NOMO-1 (cell line): Measurements from ENCODE around the gene WDR38.

Experiments used
- DNase-seq, 2 experiments: peaks; one replicate each; lab custom pipeline; 2025; ENCODE audit not compliant: unreplicated experiment in 2 of 2; lab: John Stamatoyannopoulos, UW

WDR38 gene

DNA sequence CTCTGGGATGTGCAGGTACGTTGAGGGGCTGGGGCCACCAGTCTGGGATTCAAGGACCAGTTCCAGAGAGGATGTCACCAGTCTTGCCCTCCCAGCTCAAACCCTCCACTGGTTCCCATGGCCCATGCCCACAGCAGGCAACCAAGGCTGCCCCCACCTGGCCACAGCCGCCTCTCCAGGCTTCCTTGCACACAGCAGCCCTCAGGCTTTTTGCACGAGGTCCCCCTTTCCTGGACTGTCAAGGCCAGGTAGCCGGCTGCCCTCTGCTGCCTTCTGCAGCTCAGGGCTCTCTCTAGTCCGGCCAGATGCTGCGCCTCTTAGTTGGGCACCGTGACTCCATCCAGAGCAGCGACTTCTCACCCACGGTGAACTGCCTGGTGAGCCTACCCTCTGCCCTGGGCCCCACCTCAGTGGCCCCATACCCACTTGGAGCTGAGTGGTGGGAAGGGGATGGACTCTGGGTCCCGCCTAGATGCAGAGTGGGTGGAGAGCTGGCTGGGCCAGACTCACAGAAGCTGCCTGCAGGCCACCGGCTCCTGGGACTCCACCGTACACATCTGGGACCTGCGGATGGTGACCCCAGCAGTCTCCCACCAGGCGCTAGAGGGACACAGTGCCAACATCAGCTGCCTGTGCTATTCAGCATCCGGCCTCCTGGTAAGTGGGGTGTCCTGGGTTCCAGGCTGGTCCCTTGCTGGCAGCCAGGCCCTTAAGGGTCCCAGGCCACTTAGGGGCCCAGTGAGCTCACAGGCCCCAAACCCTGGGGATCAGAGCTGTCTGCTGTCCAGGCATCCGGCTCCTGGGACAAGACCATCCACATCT lies 2.9 kb downstream of the WDR38 start:
- peak; percentile 19 to 31 for DNase-seq

DNA sequence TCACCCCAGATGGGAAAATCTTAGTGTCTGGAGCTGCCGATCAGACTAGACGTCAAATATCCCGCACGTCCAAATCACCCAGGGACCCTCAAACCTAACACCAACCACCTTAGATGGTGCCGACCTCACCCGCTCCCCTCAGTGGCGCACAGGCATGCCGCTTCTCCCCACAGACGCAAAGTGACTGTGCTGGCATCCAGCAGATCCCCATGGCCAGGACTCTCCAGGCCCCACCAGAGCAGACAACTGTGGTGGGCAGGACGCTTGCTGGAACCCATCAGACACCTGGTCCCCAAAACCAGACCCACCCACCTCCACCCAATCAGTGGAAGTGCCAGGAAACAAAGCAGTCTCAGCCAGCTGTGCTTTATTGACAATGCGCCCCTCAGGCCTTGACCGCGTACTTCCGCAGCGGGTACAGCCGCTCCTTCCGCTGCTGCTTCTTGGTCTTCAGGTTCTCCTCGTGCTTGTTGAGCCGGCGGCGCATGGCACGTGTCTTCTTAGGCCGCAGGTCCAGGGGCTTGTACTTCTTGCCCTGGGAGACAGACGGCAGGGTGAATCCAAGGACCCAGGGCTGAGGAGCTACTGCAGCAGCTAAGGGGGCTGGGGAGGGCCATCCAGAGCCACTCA lies 4.4 kb downstream of the WDR38 start:
- no peak for DNase-seq

DNA sequence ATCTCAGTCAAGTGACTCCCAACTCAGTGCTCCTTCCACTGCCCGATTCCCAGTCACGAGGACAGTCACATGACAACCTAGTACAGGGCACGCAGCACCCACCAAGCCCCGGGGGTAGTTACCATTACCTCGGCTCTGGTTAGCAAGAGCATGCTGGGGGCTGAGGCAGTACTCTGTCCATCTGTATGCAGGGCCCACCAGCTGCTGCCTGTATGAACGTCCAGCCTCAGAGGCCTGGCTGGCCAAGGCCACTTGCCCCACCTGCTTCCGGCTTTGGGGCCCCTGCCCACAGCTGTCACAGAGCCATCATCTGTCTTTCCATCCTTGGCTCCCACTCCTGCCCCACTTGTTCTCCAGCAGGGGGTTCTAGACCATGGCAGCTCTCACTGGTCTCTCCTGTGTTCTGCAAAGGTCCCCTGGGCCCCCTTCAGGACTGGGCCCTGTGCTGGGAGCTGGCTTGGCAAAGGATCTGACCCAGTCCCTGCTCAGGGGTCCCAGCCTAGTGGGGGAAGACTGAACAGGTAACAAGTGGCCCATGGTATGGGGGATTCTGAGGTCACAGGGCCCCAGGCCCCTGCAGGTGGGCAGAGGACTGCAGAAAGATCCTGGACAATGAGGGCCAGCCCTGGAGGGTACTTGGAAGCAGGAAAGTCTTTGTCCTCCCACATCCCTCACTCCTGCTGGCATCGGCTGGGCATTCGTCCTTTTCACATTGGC lies 5.2 kb downstream of the WDR38 start:
- DNase-seq = no peak

DNA sequence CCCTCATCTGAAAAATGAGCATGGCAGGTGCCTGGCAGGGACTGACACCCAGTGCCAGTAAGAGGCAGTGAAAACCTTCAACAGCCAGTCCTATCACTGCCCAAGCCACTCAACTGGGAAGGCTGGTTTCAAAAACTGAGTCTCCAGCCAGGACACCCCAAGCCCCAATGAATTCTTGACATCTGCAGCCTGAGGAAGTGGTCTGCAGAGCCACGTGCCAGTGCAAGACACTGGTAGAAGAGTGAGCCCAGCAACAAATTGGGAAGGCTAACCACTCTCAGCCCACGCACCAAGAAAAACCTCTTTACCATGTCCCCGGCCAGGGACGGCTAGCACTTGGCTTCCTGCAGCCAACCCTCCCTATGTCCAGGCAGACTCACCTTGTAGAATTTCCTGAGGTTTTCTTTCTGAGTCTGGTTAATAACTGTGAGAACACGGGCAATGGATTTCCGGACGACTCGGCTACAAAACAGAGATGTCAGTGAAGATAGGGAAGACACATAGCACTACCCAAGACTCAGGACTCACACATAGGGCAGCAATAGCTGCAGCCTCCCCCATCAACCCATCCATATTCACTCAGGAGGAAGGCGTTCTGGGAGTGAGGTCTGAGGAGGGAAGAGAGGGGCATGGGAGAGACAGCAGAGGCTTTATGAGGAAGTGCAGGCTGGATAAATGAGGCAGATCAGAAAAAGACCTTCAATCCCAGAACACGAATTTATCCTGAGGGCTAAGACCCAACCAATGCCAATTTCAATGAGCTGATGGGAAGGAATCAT lies 6.7 kb downstream of the WDR38 start:
- no peak for DNase-seq

DNA sequence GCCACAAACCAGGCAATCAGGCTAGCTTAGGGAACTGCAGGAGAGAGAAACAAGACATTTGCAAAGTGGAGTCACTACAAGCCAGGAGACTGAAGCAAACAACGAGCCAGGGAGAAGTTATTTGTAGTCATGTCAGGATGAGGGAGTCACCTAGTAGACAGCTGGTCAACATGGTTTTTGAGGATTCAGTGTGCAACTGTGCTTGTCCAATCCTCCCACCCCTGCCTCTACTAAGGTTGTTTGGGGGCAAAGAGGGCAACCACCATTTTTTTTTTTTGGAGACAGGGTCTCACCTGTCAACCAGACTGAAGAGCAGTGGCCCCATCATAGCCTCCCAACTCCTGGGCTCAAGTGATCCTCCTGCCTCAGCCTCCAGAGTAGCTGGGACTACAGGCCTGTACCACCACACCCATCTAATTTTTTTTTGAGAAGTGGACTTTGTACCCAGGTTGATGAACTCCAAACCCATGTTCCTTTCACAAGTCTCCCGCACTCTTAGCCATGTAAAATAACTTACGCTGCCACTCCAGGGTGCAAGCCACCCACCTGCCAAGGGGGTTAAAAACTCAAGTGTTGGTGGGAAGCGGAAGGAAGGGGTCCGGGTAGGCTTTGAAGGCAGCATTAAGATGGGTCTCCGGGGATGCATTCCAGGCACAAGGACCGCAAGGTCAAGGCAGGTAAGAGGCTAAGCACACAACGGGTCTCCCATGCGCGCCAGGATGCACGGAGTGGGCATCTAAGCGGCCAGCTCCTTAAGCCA lies 7.5 kb downstream of the WDR38 start:
- no peak for DNase-seq

DNA sequence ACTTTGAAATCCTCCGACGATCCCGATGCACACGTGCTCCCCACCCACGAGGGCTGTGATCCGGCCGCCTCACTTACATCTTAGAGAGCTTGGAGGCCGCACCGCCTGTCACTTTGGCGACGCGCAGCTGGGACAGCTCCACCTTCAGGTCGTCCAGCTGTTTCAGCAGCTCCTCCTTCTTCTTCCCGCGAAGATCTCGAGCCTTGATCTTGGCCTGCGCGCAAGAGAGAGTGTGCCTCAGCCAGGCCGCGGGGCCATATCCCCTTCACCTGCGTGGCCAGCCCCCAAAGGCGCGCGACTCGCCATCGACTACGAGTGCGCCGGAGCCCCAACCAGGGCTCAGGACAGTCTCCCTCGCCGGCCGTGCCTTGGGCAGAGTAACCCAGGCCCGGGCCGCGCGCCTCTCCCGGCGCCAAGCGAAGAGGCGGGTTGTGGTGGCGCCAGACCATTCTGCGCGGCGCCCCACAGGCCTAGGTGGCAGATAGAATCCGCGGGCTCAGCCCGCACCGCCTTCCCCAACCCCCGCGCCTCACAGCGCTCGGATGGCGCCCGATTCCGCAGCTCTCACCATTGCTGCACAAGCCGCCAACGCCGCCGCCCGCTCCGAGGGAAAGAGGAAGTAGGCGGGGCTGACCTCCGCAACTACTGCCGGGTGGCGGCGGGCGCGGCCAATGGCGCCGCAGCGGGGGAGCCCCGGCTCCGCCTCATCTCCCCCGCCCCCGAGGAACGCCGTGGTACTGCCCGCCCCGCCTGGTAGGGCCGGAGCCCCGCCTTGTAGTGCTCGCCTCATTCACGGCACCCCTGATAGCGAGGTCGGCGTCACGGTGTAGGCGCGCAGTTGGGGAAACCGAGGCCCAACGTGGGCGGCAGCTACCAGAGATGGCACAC lies 8.3 kb downstream of the WDR38 start, which contains the start of the genes ARPC5L and RPL35:
Gene ARPC5L, plus strand, starts transcription at position 789 of the 888 bp plus-strand sequence. CDS start 7,161 bp downstream, outside the sequence.
Gene RPL35, minus strand, starts transcription at position 616 of the 888 bp plus-strand sequence. Its CDS starts 45 bp downstream, at position 571.
- DNase-seq = peak; percentile 91 to 95

DNA sequence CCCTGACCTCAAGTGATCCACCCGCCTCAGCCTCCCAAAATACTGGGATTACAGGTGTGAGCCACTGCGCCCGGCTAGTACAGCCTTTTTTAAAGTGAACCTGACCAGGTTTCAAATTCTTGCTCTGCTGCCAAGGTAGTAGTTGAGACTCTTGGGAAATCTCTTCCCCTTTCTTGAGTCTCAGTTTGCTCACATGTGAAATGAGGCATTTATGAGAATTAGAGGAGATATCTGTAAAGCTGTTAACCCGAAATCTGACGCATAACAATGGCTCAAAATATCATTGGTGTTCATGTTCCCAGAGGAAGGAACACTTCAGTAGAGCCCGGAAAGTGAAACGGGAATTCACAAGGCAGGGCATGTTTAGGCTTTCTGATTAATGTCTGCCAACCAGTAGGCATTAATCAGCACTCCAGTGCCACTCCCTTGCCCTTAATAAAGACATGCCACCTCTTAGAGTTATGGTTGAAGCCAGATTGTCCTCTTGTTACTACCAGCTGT lies 10.2 kb downstream of the WDR38 start:
- peak in 1 of 2 experiments; percentile 30 for DNase-seq

DNA sequence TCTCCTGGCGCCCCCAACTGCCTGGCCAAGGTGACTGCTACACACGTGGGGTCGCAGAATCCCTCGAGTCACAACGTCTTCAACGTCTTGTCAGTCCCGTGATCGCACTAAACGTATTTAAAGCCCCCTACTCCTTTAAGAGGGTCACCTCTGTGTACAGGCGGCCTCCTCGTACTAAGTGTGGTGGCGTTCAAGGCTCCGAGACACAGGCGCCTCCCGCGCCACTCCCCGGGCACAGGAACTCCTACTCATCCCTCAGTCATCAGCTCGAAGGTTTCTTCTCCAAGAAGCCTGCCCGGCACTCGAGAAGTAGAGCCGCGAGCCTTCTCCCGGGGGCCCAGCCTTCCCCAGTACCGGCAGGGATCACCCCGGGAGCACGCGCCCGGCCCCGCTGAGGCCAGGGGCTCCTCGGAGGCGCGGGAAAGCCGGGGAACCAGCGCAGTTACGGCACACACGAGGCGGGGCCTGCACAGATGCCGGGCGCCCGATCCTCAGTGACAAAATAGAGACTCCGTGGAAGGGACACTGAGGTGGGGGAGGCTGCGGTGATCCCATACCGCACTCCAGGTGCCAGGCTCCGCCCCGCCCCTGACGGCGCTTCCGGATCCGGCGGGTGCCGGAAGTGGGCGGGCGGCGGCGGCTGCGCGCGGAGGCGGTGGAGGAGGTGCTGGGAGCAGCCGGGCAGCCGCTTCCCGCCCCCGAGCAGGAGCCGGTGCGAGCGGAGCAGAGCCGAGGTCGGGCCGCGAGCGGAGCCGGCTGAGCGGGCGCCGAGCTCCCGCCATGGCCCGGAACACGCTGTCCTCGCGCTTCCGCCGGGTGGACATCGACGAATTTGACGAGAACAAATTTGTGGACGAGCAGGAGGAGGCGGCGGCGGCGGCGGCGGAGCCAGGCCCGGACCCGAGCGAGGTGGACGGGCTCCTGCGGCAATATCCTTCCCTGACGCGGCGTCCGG lies 15.5 kb downstream of the WDR38 start:
- peak; percentile 73 to 93 for DNase-seq

DNA sequence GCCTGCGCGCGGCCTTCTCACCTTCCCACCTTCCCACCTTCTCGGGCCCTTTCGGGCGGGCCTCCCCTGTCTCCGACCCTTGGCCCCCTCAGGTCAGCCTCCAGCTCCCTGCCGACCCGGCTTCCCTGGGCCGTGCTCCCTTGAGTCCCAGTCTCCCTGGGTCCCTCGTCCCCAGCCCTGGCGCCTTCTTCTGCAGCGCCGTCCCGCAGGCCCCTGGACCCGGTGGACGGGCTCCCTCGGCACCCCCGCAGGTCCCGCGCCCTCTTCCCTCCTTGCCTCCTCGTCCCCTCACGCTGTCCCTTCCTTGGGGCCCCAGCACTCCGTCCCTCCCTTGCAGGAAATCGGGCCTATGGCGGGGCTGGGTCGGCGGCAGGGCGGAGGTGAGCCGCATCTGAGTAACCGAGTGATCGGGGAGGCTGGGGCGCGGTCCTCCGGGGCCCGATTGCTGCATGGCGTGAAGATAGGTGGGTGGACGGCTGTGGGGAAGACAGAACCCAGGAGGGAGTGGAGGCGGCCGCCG lies 16.3 kb downstream of the WDR38 start:
- peak in 1 of 2 experiments; percentile 24 for DNase-seq

DNA sequence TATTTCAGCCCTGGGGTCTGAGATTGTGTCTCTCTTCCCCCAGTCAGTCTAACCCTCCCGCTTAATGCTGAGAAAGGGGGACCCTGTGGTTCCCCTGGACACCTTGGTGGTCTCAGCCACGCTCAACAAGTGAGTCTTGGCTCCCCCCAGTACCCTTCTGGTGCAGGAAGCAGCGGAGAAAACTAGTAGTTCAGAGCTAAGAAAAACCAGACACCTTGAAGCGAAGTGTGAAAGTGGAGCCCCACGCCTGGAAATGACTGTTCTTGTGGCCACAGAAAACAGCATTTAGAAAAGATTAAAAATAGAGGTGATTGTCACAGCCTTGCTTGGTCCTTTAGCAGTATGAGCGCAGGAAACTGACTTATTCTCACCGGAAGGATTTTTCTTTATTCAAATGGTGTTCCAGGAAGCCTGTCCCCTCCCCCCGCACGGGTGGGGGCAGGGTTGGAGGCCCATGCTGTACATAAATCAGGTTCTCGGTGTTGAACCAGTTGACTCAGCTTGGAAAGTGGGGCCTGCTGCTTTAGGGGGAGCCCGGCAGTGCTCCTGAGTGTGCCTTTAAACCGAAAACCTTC lies 16.8 kb downstream of the WDR38 start:
- peak; percentile 31 to 40 for DNase-seq

DNA sequence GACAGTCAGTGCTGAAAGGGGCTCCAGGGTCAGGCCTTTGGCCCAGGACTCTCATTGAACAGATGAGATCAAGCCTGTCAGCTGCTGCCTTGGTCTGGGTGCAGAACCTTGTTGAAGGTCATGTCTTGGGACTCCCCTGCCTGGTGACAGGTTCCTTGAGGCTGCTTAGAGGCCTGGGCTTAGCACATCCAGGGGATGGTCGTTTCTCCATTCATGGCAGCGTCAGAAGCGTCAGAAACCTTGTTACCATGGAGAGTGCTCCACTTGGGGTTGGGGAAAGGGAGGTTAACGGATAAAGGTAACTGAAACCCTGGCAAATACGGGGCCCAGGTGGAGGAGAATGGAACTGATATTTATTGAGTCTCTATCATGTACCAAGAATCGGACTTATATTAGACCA lies 17.5 kb downstream of the WDR38 start:
- DNase-seq = no peak

DNA sequence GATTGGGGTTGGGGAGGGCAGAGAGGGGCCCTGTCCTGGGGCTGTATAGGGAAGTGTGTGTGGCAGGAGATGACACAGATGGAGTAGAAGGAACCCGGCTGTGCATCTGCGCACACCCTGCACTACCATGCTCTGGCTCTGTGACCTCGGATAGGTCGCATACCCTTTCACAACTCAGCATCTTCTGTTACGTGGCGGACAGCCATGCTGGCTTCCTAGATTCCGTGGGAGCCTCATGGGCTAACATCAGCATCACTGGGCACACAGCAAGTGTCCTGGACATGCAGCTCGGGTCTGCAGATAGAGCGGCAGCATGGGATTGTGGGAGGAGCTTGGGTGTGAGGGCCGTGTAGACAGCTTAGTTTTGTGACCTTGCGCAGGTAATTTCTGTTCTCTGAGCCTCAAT lies 17.9 kb downstream of the WDR38 start:
- no peak for DNase-seq

DNA sequence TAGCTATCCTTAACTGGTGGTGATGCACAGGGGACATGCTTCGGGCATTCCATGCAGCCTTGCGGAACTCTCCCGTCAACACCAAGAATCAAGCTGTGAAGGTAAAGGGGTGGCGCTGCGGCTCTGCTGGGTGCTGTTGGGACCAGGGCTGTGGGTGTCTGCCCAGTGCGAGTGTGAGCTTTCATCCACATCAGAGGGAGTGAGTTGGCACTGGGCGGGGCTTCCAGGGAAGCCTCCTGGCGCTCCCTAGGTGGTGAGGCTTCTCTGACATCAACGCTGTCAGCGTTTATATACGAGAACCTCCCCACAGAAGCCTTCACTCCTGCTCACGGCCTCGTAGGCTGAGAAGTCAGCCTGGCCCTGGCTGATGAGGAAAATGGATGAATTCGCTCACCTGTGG lies 20.4 kb downstream of the WDR38 start:
- DNase-seq = no peak

DNA sequence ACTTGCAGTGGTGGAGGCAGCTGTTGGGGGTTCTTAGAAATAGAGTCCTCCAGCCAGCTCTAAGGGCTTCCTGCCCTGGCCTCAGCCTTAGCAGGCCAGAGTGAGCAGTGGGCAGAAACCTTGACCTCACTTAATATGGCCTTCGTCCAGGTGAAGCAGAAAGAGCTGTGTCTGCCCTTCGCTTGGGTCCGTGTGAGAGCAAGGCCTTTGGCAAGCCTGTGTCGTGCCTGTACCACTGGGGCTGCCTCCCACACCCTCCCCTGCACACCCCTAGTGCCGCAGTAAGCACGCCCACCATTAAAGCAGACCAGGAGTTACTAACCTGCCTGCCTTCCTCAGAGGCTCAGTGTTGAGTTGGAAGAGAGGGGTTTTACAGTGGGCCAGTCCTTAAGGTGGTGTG lies 22.2 kb downstream of the WDR38 start:
- no peak for DNase-seq

DNA sequence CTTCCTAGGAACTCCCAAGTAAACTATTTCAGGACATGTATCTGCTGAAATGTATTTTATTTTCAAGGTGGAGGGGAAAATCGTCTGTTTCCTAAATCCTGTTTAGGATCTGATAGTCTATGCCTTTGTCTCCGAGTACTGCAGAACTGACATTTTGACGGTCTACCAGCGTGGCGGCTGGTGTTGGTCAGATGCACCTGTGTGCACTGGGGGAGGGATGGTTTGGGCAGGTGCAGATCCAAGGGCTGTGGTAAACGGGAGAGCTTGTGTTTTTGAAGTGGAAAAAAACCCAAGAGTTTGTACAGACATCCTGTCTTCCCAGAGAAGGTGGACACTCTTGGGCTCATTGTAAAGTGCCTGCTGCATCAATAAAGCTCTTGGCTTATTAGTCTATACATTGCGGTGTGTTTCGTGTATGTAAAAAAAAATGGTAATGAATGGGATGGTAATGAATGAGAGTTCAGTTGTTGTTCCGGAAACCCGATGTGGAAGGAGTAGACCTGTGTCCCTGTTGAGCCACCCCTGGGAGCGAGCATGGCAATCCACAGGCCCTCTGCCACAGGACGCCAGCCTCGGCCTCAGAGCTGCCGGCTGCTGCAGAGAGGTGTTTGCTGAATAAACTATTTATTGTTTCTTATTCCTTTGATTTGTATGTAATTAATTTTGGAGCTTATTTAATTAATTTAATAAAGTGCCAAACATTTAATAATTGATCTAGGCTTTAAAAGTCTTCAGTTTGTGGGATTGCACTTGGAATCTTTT lies 23.9 kb downstream of the WDR38 start:
- DNase-seq = no peak

DNA sequence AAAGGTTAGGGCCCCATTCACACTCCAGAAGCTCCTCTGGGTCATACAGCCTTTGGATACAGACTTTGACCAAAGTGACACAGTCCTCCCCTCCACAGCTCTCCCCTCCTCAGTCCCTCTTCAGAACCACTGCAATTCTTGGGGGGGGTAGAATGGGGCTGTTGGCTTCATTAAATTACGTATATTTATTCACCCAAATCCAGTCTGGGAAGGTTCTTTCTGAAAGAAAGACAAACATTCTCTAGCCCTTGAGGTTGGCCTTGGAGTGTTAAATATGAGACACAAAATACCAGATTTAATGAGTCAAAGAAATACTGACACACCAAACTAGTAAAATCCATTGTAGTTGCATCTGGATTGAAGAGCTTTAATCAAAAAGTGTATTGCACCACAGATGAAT lies 24.8 kb downstream of the WDR38 start:
- no peak for DNase-seq
